T-helper 2 cell (primary cell): ENCODE results near the gene FAM83G.
A peak's percentile ranks its signal among the peaks of the same experiment; 100 is the strongest.
"Not testable (repeated sequence)": the region's sequence is repeated elsewhere in the genome, so short reads cannot be mapped to it uniquely, and the experiment has no call there.

Experiments used
- DNase-seq, 5 experiments: peaks; one replicate each; pipeline versions ENCODE4 v3.0.0 to v3.0.0-alpha.2; 2012 to 2022

Gene FAM83G

GRCh38 chr17:19023209-19023999 lies 18.8 kb upstream of the FAM83G start:
- DNase-seq, result no peak

GRCh38 chr17:19022747-19023146 lies 18.2 kb upstream of the FAM83G start:
- DNase-seq, result no peak

- no peak for DNase-seq
Measured at GRCh38 chr17:19022128-19022527, 17.6 kb upstream of the FAM83G start.

- peak in 3 of 5 experiments; percentile 14 to 23 (median 20) for DNase-seq
Measured at GRCh38 chr17:19021622-19022083, 17.1 kb upstream of the FAM83G start.

GRCh38 chr17:19021011-19021621 lies 16.6 kb upstream of the FAM83G start:
- DNase-seq, result not testable (repeated sequence)

GRCh38 chr17:19020016-19020415 lies 15.5 kb upstream of the FAM83G start:
- DNase-seq, result no peak

- no peak for DNase-seq
Measured at GRCh38 chr17:19019041-19019941, 14.7 kb upstream of the FAM83G start.

- DNase-seq, result no peak
Measured at GRCh38 chr17:19018600-19018950, 14.0 kb upstream of the FAM83G start.

GRCh38 chr17:19017804-19018599 lies 13.4 kb upstream of the FAM83G start:
- DNase-seq, result no peak

GRCh38 chr17:19017401-19017800 lies 12.8 kb upstream of the FAM83G start:
- no peak for DNase-seq

- DNase-seq, result no peak
Measured at GRCh38 chr17:19016881-19017280, 12.3 kb upstream of the FAM83G start.

- no peak for DNase-seq
Measured at GRCh38 chr17:19016297-19016696, 11.7 kb upstream of the FAM83G start.

- no peak for DNase-seq
Measured at GRCh38 chr17:19015428-19015827, 10.9 kb upstream of the FAM83G start.

- DNase-seq, result no peak
Measured at GRCh38 chr17:19014628-19015215, 10.2 kb upstream of the FAM83G start.

- no peak for DNase-seq
Measured at GRCh38 chr17:19013806-19014627, 9.5 kb upstream of the FAM83G start.

- DNase-seq, result no peak
Measured at GRCh38 chr17:19013226-19013625, 8.7 kb upstream of the FAM83G start.

GRCh38 chr17:19012171-19013080 lies 7.9 kb upstream of the FAM83G start:
- no peak for DNase-seq

- DNase-seq, result no peak
Measured at GRCh38 chr17:19011581-19011980, 7.0 kb upstream of the FAM83G start.

- DNase-seq, result no peak
Measured at GRCh38 chr17:19010729-19011505, 6.4 kb upstream of the FAM83G start.
